ENCODE measurements around the gene NOS1AP.

The NOS1AP gene

GRCh38 chr1:162279136-162279498 lies 209.6 kb downstream of the NOS1AP start:
- H3K4me3 ChIP-seq (ENCODE audit: low read depth, low read length) = no peak overlapping the region
- H3K4me1 ChIP-seq (ENCODE audit: control insufficient read depth, insufficient read depth, low read length) = no peaks in the 10 kb centered on the region
- no peak overlapping the region for H3K9ac ChIP-seq (ENCODE audit: low read depth, low read length)
- H3K27me3 ChIP-seq (ENCODE audit: control insufficient read depth, insufficient read depth, low read length) = no peaks in the 10 kb centered on the region
- H3K36me3 ChIP-seq (ENCODE audit: control insufficient read depth, insufficient read depth, low read length) = no peaks in the 10 kb centered on the region
- no peaks in the 10 kb centered on the region for H3K9me3 ChIP-seq (ENCODE audit: control insufficient read depth, insufficient read depth, low read length)
- H3K27ac ChIP-seq (ENCODE audit: low read depth, low read length) = no peak overlapping the region

GRCh38 chr1:162281426-162281825 lies 211.9 kb downstream of the NOS1AP start:
- Histone ChIP-seq H3K9me3 (ENCODE audit: control insufficient read depth, insufficient read depth, low read length) (no peaks in the 10 kb centered on the region), H3K4me1 (ENCODE audit: control insufficient read depth, insufficient read depth, low read length) (no peaks in the 10 kb centered on the region), H3K4me3 (ENCODE audit: low read depth, low read length) (no peak overlapping the region)

GRCh38 chr1:162283657-162284056 lies 214.2 kb downstream of the NOS1AP start:
- Histone ChIP-seq H3K27me3 (ENCODE audit: control insufficient read depth, insufficient read depth, low read length) (no peaks in the 10 kb centered on the region), H3K9me3 (ENCODE audit: control insufficient read depth, insufficient read depth, low read length) (no peaks in the 10 kb centered on the region), H3K36me3 (ENCODE audit: control insufficient read depth, insufficient read depth, low read length) (no peaks in the 10 kb centered on the region), H3K4me1 (ENCODE audit: control insufficient read depth, insufficient read depth, low read length) (no peaks in the 10 kb centered on the region), H3K4me3 (ENCODE audit: low read depth, low read length) (no peak overlapping the region), H3K9ac (ENCODE audit: low read depth, low read length) (no peak overlapping the region), H3K27ac (ENCODE audit: low read depth, low read length) (no peak overlapping the region)

More at GRCh38 chr1:162281426-162281825, 211.9 kb downstream of the NOS1AP start:
- Histone ChIP-seq H3K36me3 (ENCODE audit: control insufficient read depth, insufficient read depth, low read length) (no peaks in the 10 kb centered on the region), H3K27ac (ENCODE audit: low read depth, low read length) (no peak overlapping the region), H3K27me3 (ENCODE audit: control insufficient read depth, insufficient read depth, low read length) (no peaks in the 10 kb centered on the region), H3K9ac (ENCODE audit: low read depth, low read length) (no peak overlapping the region)

- no peaks in the 10 kb centered on the region for H3K27me3 ChIP-seq (ENCODE audit: control insufficient read depth, insufficient read depth, low read length)
- no peaks in the 10 kb centered on the region for H3K4me1 ChIP-seq (ENCODE audit: control insufficient read depth, insufficient read depth, low read length)
- H3K36me3 ChIP-seq (ENCODE audit: control insufficient read depth, insufficient read depth, low read length) = no peaks in the 10 kb centered on the region
- no peak overlapping the region for H3K4me3 ChIP-seq (ENCODE audit: low read depth, low read length)
- no peak overlapping the region for H3K27ac ChIP-seq (ENCODE audit: low read depth, low read length)
- H3K9me3 ChIP-seq (ENCODE audit: control insufficient read depth, insufficient read depth, low read length) = no peaks in the 10 kb centered on the region
- no peak overlapping the region for H3K9ac ChIP-seq (ENCODE audit: low read depth, low read length)
These were observed 214.9 kb downstream of the NOS1AP start for GRCh38 chr1:162284206-162284955.

- Histone ChIP-seq H3K9me3 (ENCODE audit: control insufficient read depth, insufficient read depth, low read length) (no peaks in the 10 kb centered on the region), H3K9ac (ENCODE audit: low read depth, low read length) (no peak overlapping the region), H3K4me1 (ENCODE audit: control insufficient read depth, insufficient read depth, low read length) (no peaks in the 10 kb centered on the region), H3K36me3 (ENCODE audit: control insufficient read depth, insufficient read depth, low read length) (no peaks in the 10 kb centered on the region), H3K4me3 (ENCODE audit: low read depth, low read length) (no peak overlapping the region), H3K27ac (ENCODE audit: low read depth, low read length) (no peak overlapping the region), H3K27me3 (ENCODE audit: control insufficient read depth, insufficient read depth, low read length) (no peaks in the 10 kb centered on the region)
These were observed 215.7 kb downstream of the NOS1AP start for GRCh38 chr1:162285149-162285561.

- no peak overlapping the region for H3K9ac ChIP-seq (ENCODE audit: low read depth, low read length)
- H3K36me3 ChIP-seq (ENCODE audit: control insufficient read depth, insufficient read depth, low read length) = no peaks in the 10 kb centered on the region
- H3K27me3 ChIP-seq (ENCODE audit: control insufficient read depth, insufficient read depth, low read length) = no peaks in the 10 kb centered on the region
- H3K27ac ChIP-seq (ENCODE audit: low read depth, low read length) = no peak overlapping the region
- H3K4me1 ChIP-seq (ENCODE audit: control insufficient read depth, insufficient read depth, low read length) = peaks cover 10% of the 10 kb centered on the region; the same call in 1 of the 2 replicates
- no peak overlapping the region for H3K4me3 ChIP-seq (ENCODE audit: low read depth, low read length)
- H3K9me3 ChIP-seq (ENCODE audit: control insufficient read depth, insufficient read depth, low read length) = no peaks in the 10 kb centered on the region
These were observed 221.5 kb downstream of the NOS1AP start for GRCh38 chr1:162291000-162291399.

- no peak overlapping the region for H3K27ac ChIP-seq (ENCODE audit: low read depth, low read length)
- H3K36me3 ChIP-seq (ENCODE audit: control insufficient read depth, insufficient read depth, low read length) = no peaks in the 10 kb centered on the region
- no peak overlapping the region for H3K9ac ChIP-seq (ENCODE audit: low read depth, low read length)
- no peaks in the 10 kb centered on the region for H3K27me3 ChIP-seq (ENCODE audit: control insufficient read depth, insufficient read depth, low read length)
- H3K4me3 ChIP-seq (ENCODE audit: low read depth, low read length) = no peak overlapping the region
- H3K4me1 ChIP-seq (ENCODE audit: control insufficient read depth, insufficient read depth, low read length) = peaks cover 10% of the 10 kb centered on the region; the same call in 1 of the 2 replicates
- no peaks in the 10 kb centered on the region for H3K9me3 ChIP-seq (ENCODE audit: control insufficient read depth, insufficient read depth, low read length)
These were observed 222.9 kb downstream of the NOS1AP start for GRCh38 chr1:162292422-162292849.

GRCh38 chr1:162293073-162293692 lies 223.7 kb downstream of the NOS1AP start:
- no peak overlapping the region for H3K27ac ChIP-seq (ENCODE audit: low read depth, low read length)

GRCh38 chr1:162294015-162294414 lies 224.5 kb downstream of the NOS1AP start:
- Histone ChIP-seq H3K27ac (ENCODE audit: low read depth, low read length) (no peak overlapping the region), H3K4me1 (ENCODE audit: control insufficient read depth, insufficient read depth, low read length) (peaks cover 10% of the 10 kb centered on the region; the same call in 1 of the 2 replicates), H3K36me3 (ENCODE audit: control insufficient read depth, insufficient read depth, low read length) (no peaks in the 10 kb centered on the region), H3K4me3 (ENCODE audit: low read depth, low read length) (no peak overlapping the region), H3K27me3 (ENCODE audit: control insufficient read depth, insufficient read depth, low read length) (no peaks in the 10 kb centered on the region), H3K9ac (ENCODE audit: low read depth, low read length) (no peak overlapping the region), H3K9me3 (ENCODE audit: control insufficient read depth, insufficient read depth, low read length) (no peaks in the 10 kb centered on the region)

More at GRCh38 chr1:162293073-162293692, 223.7 kb downstream of the NOS1AP start:
- H3K9ac ChIP-seq (ENCODE audit: low read depth, low read length) = no peak overlapping the region
- no peaks in the 10 kb centered on the region for H3K9me3 ChIP-seq (ENCODE audit: control insufficient read depth, insufficient read depth, low read length)
- H3K4me1 ChIP-seq (ENCODE audit: control insufficient read depth, insufficient read depth, low read length) = peaks cover 10% of the 10 kb centered on the region; the same call in 1 of the 2 replicates
- H3K27me3 ChIP-seq (ENCODE audit: control insufficient read depth, insufficient read depth, low read length) = no peaks in the 10 kb centered on the region
- H3K4me3 ChIP-seq (ENCODE audit: low read depth, low read length) = no peak overlapping the region
- no peaks in the 10 kb centered on the region for H3K36me3 ChIP-seq (ENCODE audit: control insufficient read depth, insufficient read depth, low read length)

GRCh38 chr1:162297208-162297607 lies 227.7 kb downstream of the NOS1AP start:
- no peak overlapping the region for H3K9ac ChIP-seq (ENCODE audit: low read depth, low read length)
- H3K9me3 ChIP-seq (ENCODE audit: control insufficient read depth, insufficient read depth, low read length) = no peaks in the 10 kb centered on the region
- H3K27me3 ChIP-seq (ENCODE audit: control insufficient read depth, insufficient read depth, low read length) = no peaks in the 10 kb centered on the region
- H3K36me3 ChIP-seq (ENCODE audit: control insufficient read depth, insufficient read depth, low read length) = no peaks in the 10 kb centered on the region
- H3K27ac ChIP-seq (ENCODE audit: low read depth, low read length) = no peak overlapping the region
- no peak overlapping the region for H3K4me3 ChIP-seq (ENCODE audit: low read depth, low read length)
- peaks cover 20% of the 10 kb centered on the region for H3K4me1 ChIP-seq (ENCODE audit: control insufficient read depth, insufficient read depth, low read length)

- Histone ChIP-seq H3K4me1 (ENCODE audit: control insufficient read depth, insufficient read depth, low read length) (peaks cover 12% of the 10 kb centered on the region), H3K9me3 (ENCODE audit: control insufficient read depth, insufficient read depth, low read length) (no peaks in the 10 kb centered on the region), H3K36me3 (ENCODE audit: control insufficient read depth, insufficient read depth, low read length) (no peaks in the 10 kb centered on the region), H3K27ac (ENCODE audit: low read depth, low read length) (no peak overlapping the region), H3K4me3 (ENCODE audit: low read depth, low read length) (no peak overlapping the region), H3K9ac (ENCODE audit: low read depth, low read length) (no peak overlapping the region), H3K27me3 (ENCODE audit: control insufficient read depth, insufficient read depth, low read length) (no peaks in the 10 kb centered on the region)
These were observed 228.8 kb downstream of the NOS1AP start for GRCh38 chr1:162298266-162298665.
